Hematopoietic multipotent progenitor cell (in vitro differentiated cells): ENCODE measurements around the gene HIF3A. TPM values are rescaled to one million over a fixed set of nuclear protein-coding genes. Genes with fewer than 3 reads are reported as not detected.

Experiments used
- DNase-seq, 3 donors: peaks; one replicate each; pipeline ENCODE4 v3.0.0-alpha.2; 2011 to 2015; ENCODE audit warnings: low read depth in 2 of 3, low spot score in 2 of 3
- total RNA-seq: library from RNA; depleted of rRNA; stranded (reverse); fragments of >200 nt; gene quantifications from one replicate; pipeline ENCODE4 v1.2.3, GENCODE V29; 2012

HIF3A gene
- total RNA-seq, 1 donor: 0.27 TPM

- no peak for DNase-seq
Measured at GRCh38 chr19:46324277-46324676, 27.4 kb downstream of the HIF3A start.

- no peak for DNase-seq
Measured at GRCh38 chr19:46326608-46327007, 29.8 kb downstream of the HIF3A start.

- DNase-seq: no peak
Measured at GRCh38 chr19:46328079-46328478, 31.2 kb downstream of the HIF3A start.

- no peak for DNase-seq
Measured at GRCh38 chr19:46330319-46330918, 33.6 kb downstream of the HIF3A start.

GRCh38 chr19:46337487-46337886 is 40.6 kb downstream of the HIF3A start:
- DNase-seq: no peak

- DNase-seq: no peak
Measured at GRCh38 chr19:46339446-46339845, 42.6 kb downstream of the HIF3A start.

GRCh38 chr19:46340051-46340659 is 43.3 kb downstream of the HIF3A start:
- DNase-seq: no peak

- no peak for DNase-seq
Measured at GRCh38 chr19:46341937-46342336, 45.1 kb downstream of the HIF3A start.

- DNase-seq: no peak
Measured at GRCh38 chr19:46344363-46344762, 47.5 kb downstream of the HIF3A start.

- DNase-seq: no peak
Measured at GRCh38 chr19:46345157-46345556, 48.3 kb downstream of the HIF3A start.

GRCh38 chr19:46346821-46347571 is 50.2 kb downstream of the HIF3A start, which contains the start of gene PPP5C:
TSS of gene PPP5C (plus strand) at chr19:46347087. CDS start at chr19:46347097, 10 bp downstream.
- peak; percentile 63 to 93 (median 91) for DNase-seq

GRCh38 chr19:46347572-46347883 is 50.7 kb downstream of the HIF3A start:
- no peak for DNase-seq

GRCh38 chr19:46347985-46348384 is 51.1 kb downstream of the HIF3A start:
- DNase-seq: no peak

GRCh38 chr19:46349311-46349993 is 52.6 kb downstream of the HIF3A start:
- DNase-seq: no peak

GRCh38 chr19:46350029-46350757 is 53.4 kb downstream of the HIF3A start:
- DNase-seq: no peak

GRCh38 chr19:46350758-46351159 is 53.9 kb downstream of the HIF3A start:
- DNase-seq: peak in 2 of 3 donors; percentile 25 to 28

GRCh38 chr19:46351241-46352041 is 54.6 kb downstream of the HIF3A start:
- no peak for DNase-seq

- DNase-seq: no peak
Measured at GRCh38 chr19:46353730-46354528, 57.1 kb downstream of the HIF3A start.
